Right forelimb (tissue), 1 donor: ENCODE measurements around the gene KRTAP5-7.
"Not testable (repeated sequence)": the region's sequence is repeated elsewhere in the genome, so short reads cannot be mapped to it uniquely, and the experiment has no call there.

Experiments used
- DNase-seq: peaks from one replicate; pipeline ENCODE4 v3.0.0-alpha.2; 2018

Gene KRTAP5-7

GRCh38 chr11:71526796-71527575 lies at the start of gene KRTAP5-7:
Gene KRTAP5-7 (plus strand): TSS chr11:71527267. CDS start chr11:71527301, 34 bp downstream.
- DNase-seq: not testable (repeated sequence)

- DNase-seq: no peak
Observed at GRCh38 chr11:71477641-71478527, 49.2 kb upstream of the KRTAP5-7 start.

GRCh38 chr11:71478528-71478840 lies 48.6 kb upstream of the KRTAP5-7 start:
- DNase-seq: no peak

GRCh38 chr11:71481101-71481960 lies 45.7 kb upstream of the KRTAP5-7 start:
- DNase-seq: no peak

- no peak for DNase-seq
Observed at GRCh38 chr11:71482216-71482615, 44.9 kb upstream of the KRTAP5-7 start.

- DNase-seq: no peak
Observed at GRCh38 chr11:71482746-71483364, 44.2 kb upstream of the KRTAP5-7 start.

- no peak for DNase-seq
Observed at GRCh38 chr11:71483692-71484091, 43.4 kb upstream of the KRTAP5-7 start.

- no peak for DNase-seq
Observed at GRCh38 chr11:71484248-71485062, 42.6 kb upstream of the KRTAP5-7 start.

GRCh38 chr11:71485063-71485399 lies 42.0 kb upstream of the KRTAP5-7 start:
- DNase-seq: no peak

GRCh38 chr11:71485466-71485865 lies 41.6 kb upstream of the KRTAP5-7 start:
- DNase-seq: no peak

- DNase-seq: no peak
Observed at GRCh38 chr11:71486320-71486719, 40.7 kb upstream of the KRTAP5-7 start.

GRCh38 chr11:71488681-71489270 lies 38.3 kb upstream of the KRTAP5-7 start:
- peak; percentile 37 for DNase-seq

GRCh38 chr11:71489311-71490043 lies 37.6 kb upstream of the KRTAP5-7 start:
- DNase-seq: peak; percentile 37

GRCh38 chr11:71490044-71490730 lies 36.9 kb upstream of the KRTAP5-7 start:
- peak; percentile 21 for DNase-seq

GRCh38 chr11:71490731-71491390 lies 36.2 kb upstream of the KRTAP5-7 start:
- DNase-seq: no peak

- no peak for DNase-seq
Observed at GRCh38 chr11:71491531-71491930, 35.5 kb upstream of the KRTAP5-7 start.

GRCh38 chr11:71491940-71492339 lies 35.1 kb upstream of the KRTAP5-7 start:
- DNase-seq: no peak

- DNase-seq: no peak
Observed at GRCh38 chr11:71495286-71496230, 31.5 kb upstream of the KRTAP5-7 start.
